ENCODE measurements around the gene TMEM198.

TMEM198 gene

DNA sequence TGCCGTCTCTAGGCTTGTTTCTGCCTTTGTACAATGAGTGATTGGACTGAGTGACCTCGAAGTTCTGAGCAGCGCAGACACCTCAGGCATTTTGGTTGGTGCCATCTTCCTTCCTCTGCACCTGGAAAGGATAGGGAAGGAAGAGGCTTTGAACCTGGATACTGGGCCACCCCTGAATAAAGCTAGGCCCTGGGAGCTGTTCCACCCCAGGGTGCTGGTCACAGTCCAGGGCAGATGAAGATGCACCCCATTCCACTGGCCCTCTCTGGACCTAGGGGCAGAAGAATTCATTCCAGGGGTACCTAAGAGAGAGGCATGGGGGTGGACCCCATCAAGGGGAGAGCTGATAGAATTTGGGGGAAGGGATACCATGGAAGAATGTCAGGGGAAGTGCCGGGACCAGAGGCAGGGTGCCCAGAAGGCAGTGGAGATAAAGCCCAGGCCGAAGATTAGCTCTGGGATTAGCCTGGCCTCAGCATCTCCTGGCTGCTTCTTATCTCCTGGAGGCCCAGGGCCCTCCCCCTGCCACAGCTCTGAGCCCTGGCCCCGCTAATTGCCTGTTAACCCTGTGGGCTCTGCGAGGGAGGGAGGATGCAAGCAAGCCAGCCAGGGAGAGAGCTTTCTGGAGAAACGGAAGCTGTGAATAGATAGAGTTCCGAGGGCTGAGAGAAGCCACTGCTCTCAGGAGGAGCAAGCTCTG is 18.1 kb upstream of the TMEM198 start:
- no peak for DNase-seq (ENCODE audit: low read depth in 2 of 2)

DNA sequence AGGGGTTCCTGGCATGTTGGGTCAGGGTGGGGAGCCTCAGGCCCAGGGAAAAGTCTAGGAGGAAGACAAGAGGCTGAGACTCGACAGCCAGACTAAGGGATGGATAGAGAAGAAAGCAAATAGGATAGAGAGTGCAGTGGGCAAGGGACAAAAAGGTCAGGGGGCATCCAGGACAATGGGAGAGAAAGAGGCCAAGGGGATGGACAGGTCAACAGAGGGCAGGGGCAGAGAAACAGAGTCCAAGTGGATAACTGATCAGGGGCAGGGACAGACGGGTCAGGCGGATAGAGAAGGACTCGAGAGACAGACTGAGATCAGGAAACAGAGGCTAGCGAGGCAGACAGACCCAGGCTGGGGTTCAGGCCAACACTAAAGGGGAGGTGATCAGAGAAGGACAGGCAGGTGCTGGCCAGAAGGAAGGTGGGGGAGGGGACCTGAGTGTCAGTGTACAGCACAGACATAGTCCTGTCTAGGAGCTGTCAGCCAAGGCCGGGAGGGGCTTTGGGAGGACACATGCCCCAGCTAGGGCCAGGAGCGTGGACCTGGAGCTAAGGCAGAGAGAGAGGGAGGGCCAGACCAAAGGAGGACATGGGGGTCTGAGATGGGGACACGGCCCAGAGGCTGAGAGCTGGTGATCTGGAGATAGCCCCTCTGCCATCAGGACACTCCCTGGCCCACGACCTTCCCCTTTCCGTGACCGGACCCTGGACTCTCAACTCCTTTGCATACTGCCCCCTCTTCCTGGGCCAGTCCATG is 17.3 kb upstream of the TMEM198 start:
- DNase-seq (ENCODE audit: low read depth in 2 of 2), result no peak

DNA sequence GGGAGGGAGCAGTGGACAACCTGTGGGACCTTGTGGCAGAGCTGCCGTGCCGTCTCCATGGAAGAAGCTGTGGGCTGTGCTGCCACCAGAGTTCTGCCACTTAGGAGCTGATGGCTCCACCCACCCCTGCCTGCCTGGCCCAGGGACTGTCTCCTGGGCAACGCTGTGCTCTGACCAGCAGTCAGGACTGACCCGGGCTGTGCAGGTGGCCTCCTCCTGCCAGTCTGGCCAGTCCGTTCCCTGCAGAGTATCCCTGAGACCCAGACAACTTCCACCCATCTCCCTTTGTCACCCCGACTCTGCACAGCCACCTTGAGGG is 16.8 kb upstream of the TMEM198 start:
- no peak for DNase-seq (ENCODE audit: low read depth in 2 of 2)

DNA sequence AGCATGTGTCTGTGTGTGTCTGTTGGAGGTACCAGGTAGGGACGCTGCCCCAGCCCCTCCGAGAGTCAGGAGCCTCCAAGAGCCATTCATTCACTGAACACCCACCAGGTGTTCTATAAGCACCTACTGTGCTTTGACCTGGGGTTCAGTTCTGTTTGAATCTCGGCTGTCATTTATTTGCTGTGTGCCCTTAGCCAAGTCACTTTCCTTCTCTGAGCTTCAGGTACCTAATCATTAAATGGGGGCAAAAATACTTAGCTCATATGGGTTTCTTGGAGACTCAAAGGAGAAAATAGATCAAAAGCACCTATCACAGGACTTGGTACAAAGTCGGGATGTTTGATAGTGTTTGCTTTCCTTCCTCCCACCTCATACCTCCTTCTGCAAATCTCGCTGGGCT is 16.4 kb upstream of the TMEM198 start:
- DNase-seq (ENCODE audit: low read depth in 2 of 2), result no peak

- peak; percentile 42 to 44 for DNase-seq (ENCODE audit: low read depth in 2 of 2)
Measured at GRCh38 chr2:219530048-219530963, 13.5 kb upstream of the TMEM198 start.

DNA sequence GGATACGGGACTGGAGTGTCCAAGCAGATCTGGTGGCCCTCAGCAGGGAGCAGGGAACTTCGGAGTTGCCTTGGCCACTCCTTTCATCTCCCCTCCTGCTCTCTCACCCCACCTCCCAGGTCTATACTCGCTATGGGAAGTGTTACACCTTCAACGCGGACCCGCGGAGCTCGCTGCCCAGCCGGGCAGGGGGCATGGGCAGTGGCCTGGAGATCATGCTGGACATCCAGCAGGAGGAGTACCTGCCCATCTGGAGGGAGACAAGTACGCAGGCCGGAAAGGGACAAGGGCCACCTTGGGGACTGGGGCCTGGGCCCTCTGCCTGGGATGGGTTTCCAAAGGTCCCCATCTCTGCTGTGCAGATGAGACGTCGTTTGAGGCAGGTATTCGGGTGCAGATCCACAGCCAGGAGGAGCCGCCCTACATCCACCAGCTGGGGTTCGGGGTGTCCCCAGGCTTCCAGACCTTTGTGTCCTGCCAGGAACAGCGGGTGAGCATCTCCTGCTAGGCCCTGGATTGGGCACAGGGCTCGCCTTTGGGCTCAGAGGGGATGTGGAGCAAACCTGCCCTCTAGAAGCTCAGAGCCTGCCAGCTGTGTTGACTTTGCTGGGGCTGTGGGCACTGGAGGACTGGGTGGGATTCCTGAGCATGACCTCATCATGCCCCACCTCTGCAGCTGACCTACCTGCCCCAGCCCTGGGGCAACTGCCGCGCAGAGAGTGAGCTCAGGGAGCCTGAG is 12.0 kb upstream of the TMEM198 start:
- DNase-seq (ENCODE audit: low read depth in 2 of 2), result no peak

- DNase-seq (ENCODE audit: low read depth in 2 of 2), result no peak
Measured at GRCh38 chr2:219532378-219532649, 11.5 kb upstream of the TMEM198 start.

DNA sequence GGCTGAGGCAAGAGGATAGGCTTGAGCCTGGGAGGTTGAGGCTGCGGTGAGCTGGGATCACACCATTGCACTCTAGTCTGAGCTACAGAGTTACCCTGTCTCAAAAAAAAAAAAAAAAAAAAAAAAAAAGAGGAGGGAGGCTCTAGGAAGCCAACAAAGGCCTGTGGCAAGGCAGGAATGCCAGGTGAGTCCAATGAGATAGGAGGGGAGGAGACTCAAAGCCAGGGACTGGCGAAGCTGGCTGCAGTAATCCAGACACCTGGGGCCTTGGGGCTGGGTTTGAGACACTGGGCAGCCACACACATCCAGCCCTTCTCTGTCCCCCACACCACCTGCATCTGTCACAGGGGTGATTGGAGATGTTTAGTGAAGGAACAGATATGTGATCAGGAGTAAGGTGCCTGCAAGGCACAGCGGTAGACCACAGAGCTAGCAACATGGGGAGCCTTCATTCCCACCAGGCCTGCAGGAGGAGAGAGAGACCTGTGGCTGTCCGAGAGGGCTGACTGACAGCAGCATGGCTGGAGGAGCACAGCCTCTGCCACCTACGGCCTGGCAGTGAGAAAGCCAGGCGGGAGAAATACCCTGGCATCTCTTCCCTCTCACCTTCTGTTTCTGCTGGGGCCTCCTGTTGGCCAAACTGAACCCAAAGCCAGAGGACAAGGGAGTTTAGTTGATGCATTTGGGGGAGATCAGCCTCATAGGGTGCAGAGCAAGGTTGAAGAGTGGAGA is 9.7 kb upstream of the TMEM198 start:
- DNase-seq (ENCODE audit: low read depth in 2 of 2), result no peak

- no peak for DNase-seq (ENCODE audit: low read depth in 2 of 2)
Measured at GRCh38 chr2:219536425-219536824, 7.4 kb upstream of the TMEM198 start.

DNA sequence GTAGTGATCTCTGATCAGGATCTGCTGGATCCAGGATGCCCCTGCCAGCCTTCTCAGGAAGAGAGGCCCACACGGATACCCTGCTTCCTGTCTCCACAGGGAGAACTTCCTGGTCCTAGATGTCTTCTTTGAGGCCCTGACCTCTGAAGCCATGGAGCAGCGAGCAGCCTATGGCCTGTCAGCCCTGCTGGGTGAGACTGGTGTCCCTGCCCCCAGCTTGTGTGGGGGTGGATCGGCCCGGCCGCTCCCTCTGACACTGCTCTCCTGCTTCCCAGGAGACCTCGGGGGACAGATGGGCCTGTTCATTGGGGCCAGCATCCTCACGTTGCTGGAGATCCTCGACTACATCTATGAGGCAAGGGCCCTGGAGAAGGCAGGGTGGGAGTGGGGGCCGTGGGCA is 6.9 kb upstream of the TMEM198 start:
- DNase-seq (ENCODE audit: low read depth in 2 of 2), result no peak

DNA sequence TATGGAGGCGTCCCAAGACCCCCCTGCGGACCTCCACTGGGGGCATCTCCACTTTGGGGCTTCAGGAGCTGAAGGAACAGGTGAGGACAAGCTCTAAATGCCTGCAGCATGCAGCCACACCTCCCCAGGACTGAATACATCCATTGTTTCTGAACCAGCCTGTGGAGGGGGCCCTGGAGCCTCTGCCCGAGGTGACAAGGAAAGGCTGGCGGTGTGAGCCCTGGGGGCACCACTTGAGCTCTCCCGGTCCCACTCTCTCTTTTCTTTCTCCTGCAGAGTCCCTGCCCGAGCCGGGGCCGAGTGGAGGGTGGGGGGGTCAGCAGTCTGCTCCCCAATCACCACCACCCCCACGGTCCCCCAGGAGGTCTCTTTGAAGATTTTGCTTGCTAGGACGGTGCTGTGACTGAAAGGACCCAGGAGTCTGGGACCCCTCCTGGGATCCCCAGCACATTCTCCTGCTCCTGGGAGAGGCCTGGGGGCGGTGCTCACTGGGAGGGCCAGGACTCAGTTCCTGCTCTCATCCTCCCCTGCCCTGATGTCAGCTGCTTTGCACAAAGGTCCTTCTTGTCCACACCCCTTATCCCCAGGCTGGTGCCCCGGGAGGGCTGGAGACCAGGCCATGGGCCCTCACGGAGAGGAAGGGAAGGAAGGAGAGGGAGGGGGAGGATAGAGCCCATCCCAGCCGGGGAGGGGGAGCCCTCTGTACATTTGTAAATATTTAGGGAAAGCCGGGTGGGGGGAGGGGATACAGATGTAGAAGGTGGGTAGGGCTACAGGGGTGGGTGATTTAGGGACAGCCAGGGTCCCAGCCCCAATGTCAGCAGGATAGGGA is 6.0 kb upstream of the TMEM198 start:
- no peak for DNase-seq (ENCODE audit: low read depth in 2 of 2)

DNA sequence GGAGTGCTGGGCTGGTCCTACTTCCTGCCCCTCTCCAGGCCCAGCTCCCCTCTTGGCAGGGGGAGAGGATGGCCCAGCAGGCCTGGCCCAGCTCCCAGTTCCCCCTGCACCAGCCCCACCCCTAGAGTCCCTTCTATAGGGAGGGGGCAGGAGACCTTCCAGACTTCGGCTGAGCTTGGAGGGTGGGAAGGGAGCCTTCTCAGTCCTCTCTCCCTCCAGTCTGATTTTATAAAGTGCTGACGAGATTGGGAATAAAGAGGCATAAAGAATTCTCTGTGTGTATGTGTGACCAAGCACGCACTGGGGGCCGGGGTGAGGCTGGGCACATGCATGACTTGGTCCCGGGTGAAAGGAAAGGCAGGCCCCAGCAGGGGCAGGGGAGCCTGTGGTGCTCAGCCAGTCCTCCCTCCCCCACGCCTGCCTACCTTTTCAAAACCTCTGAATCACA is 5.3 kb upstream of the TMEM198 start:
- no peak for DNase-seq (ENCODE audit: low read depth in 2 of 2)

DNA sequence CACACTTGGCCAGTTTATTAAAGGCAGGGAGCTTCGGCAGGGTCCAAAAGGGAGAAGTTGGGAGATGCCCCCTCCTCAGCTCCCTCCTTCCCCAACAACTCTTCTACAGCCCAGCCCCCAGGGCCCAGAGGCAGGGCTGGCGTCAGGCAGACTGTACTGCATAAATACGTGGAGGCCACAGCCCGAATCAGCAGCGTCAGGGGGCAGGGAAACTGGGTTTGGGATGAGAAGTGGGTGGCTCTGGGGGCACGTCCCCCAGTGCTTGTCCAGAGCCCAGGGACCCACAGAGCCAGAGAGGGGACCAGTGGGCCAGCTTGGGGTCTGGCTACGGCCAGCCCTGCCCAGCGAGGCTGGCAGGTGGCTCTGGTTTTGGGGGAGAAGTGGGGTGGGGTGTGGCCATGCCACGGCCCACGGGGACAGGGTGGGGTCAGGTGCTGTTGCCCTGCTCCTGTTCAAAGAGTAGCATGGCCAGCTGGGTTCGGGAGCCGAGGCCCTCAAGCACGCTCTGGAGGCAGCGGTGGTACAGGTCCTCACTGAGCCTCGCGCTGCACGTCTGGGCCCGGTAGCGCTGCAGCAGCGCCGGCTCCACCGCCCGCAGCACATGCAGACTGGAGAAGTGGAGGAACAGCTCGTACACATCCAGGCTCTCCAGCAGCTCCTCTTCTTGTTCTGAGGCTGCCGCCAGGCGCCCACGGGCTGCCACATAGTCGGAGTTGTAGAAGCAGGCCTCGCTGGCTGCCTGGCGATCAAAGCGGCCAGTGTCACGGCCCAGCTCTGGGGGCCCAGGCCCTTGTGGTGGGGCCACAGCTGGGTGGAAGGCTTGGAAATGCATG is 4.7 kb upstream of the TMEM198 start:
- no peak for DNase-seq (ENCODE audit: low read depth in 2 of 2)

DNA sequence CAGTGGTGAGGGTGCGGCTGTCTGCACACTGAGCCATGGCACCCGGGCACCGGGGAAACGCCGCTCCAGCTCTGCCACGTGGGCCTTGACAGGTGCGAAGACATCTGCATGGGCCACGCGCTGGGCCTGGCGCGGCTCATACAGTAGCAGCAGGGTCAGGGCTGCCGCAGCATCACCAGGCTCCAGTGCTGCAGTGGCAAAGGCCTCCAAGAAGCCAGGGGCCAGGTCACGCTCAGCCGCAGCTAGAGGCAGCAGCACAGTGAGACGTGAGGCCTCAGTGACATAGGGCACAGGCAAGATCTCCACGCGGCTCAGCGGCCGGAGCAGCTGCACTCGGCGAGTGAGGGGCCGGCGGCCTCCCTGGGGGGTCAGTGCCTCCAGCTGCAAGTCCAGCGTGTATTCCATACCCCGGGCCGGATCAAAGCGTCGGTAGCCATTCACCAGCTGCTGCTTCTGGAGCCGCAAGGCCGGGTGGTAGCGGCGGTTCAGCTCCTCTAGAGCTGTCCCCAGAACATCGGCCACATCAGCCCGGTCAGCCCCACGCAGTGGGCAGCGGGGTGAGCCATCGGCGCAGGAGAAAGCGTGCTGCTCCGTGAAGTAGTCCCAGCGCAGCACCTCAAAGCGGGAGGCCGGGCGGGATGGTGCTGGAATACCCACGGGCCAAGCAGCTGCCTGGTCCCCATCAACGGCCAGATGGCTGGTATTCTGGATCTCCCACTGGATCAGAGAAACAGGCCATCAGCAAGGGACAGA is 3.7 kb upstream of the TMEM198 start:
- no peak for DNase-seq (ENCODE audit: low read depth in 2 of 2)

DNA sequence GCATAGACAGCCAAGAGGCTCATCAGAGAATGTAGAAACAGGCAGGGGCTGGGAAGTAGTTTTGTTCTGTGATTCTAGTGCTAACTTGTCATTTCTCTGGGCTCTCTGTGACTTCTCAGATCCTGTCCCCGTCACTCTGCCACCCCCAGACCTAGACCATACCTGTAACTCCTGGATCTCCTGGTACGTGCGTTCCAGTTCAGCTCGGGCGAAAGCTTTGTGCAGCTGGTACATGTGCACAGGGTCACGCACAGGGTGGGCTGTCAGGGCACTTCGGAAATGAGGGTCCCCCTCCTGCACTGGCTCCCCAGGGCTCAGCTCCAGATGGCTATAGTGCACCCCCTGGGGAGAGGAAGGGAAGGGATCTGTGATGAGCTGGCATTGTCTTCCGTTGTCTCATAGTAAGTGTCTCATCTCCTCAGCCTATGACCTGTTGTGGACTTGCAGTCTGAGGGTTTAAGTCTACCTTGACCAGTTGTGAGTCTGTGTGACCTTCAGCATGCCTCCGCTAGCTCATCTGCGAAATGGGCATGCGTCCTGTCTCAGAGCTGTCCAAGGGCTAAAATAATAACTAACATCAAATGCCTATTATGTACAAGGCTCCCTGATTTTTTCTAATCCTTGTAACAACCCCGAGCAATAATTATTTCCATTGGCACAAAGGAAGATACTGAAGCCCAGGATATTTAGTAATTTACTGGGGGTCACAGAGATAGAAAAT is 2.9 kb upstream of the TMEM198 start:
- no peak for DNase-seq (ENCODE audit: low read depth in 2 of 2)

DNA sequence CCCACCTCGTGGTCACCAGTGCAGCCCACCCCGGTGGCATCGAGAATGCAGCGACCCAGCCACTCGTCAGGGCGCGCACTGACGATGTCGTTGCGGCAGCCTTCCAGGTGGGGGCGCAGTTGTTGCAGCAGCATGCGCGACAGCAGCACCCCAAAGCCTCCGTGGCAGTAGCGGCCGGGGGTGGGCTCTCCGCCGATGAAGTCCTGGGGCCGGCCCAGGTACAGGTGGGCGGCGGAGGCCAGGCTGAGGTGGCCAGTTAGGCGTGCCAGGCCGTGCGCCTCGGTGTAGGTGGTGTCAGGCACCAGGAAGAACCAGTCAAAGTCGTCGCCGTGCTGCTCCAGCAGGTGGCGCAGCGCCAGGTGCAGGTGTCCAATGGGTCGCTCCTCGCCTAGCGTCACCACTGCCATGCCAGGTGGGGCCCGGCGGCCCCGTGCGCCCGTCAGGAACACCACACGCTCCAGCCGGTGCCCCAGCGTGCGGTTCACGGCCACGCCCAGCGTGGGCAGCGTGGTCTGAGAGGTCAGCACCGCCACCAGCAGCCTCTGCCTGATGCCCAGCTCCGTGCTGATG is 2.1 kb upstream of the TMEM198 start:
- DNase-seq (ENCODE audit: low read depth in 2 of 2), result no peak

- DNase-seq (ENCODE audit: low read depth in 2 of 2), result no peak
Measured at GRCh38 chr2:219542931-219543595, 765 bp upstream of the TMEM198 start.
